K562 (cell line): Measurements from ENCODE around the gene CCR2. TPM values are rescaled to one million over a fixed set of nuclear protein-coding genes. Genes with fewer than 3 reads are reported as not detected.

Experiments
- CBFB ChIP-seq: sonication (generic); formaldehyde crosslinking; IDR thresholded peaks from 2 replicates; pipeline ENCODE4 v1.4.0; 2020; ENCODE audit warnings: mild to moderate bottlenecking, missing genetic modification reagents
- HLTF ChIP-seq: fragments of 450-650 bp; IDR thresholded peaks from 2 replicates; pipeline ENCODE4 v1.6.1; 2016
- NFE2 ChIP-seq: IDR thresholded peaks from 2 replicates; pipeline ENCODE4 v1.6.1; 2014; ENCODE audit warnings: antibody characterized with exemption, low read depth
- POLR2AphosphoS5 ChIP-seq: IDR thresholded peaks from 2 replicates; pipeline ENCODE4 v1.6.1; 2011; ENCODE audit warnings: mild to moderate bottlenecking, low read depth, low read length, moderate library complexity; ENCODE audit not compliant: control insufficient read depth, insufficient read depth
- RUNX1 ChIP-seq: sonication (generic); IDR thresholded peaks from 2 replicates; pipeline ENCODE4 v1.6.1; 2016; ENCODE audit warnings: antibody characterized with exemption, low read depth
- ZNF224 ChIP-seq: sonication (generic); formaldehyde crosslinking; IDR thresholded peaks from 2 replicates; pipeline ENCODE4 v1.8.0; 2022; ENCODE audit warnings: mild to moderate bottlenecking, missing genetic modification reagents
- polyA plus RNA-seq, 8 experiments: library from polyadenylated mRNA; depleted of rRNA in 4 of 8; stranded (reverse) in 5 of 8; unstranded in 3 of 8; fragments of >200 nt; fragmentation: Nextera tagmentation in 2 of 8; fragmentation: Illumina TruSeq in 1 of 8; extraction: Ambion mirVana in 2 of 8; extraction: Trizol in 1 of 8; gene quantifications; 2 replicates each; pipeline versions ENCODE4 v1.2.1 to v1.2.3, GENCODE V29; 2011 to 2014; ENCODE audit warnings: inconsistent platforms in 1 of 8, missing spikeins in 1 of 8
- total RNA-seq, 7 experiments: library from RNA; depleted of rRNA in 6 of 7; stranded (reverse); fragments of >200 nt in 6 of 7; fragmentation: Illumina TruSeq in 2 of 7; extraction: Trizol in 2 of 7; gene quantifications; 2 replicates each; pipeline versions ENCODE4 v1.2.1 to v1.2.3, GENCODE V29; 2011 to 2021; ENCODE audit warnings: low replicate concordance in 1 of 7
- TF ChIP-seq, protein P1 (sequence below): fragments of 250-450 bp; sonication (Bioruptor Pico); IDR thresholded peaks from 2 replicates; pipeline ENCODE4 v1.9.0; 2021; ENCODE audit warnings: mild to moderate bottlenecking
- TF ChIP-seq, protein P2 (sequence below), 2 experiments: fragments of 450-650 bp; IDR thresholded peaks; 2 replicates each; pipeline ENCODE4 v1.6.1; 2018; ENCODE audit warnings: mild to moderate bottlenecking in 2 of 2, low read depth in 1 of 2; ENCODE audit not compliant: partially characterized antibody in 2 of 2
- TF ChIP-seq, protein P3 (sequence below): fragments of 200-600 bp; sonication (generic); IDR thresholded peaks from one replicate; pipeline ENCODE4 v1.6.1; 2012; ENCODE audit warnings: mild to moderate bottlenecking, low read depth, low read length, inconsistent platforms
- TF ChIP-seq, protein P4 (sequence below): sonication (generic); formaldehyde crosslinking; IDR thresholded peaks from 2 replicates; pipeline ENCODE4 v1.9.0; 2022; ENCODE audit warnings: mild to moderate bottlenecking, missing genetic modification reagents

CCR2 gene
- total and polyA plus RNA-seq, 9 of the 15 experiments (the other 6 are each of a cell fraction or from before 2014, with no cell fraction given) = not detected

DNA sequence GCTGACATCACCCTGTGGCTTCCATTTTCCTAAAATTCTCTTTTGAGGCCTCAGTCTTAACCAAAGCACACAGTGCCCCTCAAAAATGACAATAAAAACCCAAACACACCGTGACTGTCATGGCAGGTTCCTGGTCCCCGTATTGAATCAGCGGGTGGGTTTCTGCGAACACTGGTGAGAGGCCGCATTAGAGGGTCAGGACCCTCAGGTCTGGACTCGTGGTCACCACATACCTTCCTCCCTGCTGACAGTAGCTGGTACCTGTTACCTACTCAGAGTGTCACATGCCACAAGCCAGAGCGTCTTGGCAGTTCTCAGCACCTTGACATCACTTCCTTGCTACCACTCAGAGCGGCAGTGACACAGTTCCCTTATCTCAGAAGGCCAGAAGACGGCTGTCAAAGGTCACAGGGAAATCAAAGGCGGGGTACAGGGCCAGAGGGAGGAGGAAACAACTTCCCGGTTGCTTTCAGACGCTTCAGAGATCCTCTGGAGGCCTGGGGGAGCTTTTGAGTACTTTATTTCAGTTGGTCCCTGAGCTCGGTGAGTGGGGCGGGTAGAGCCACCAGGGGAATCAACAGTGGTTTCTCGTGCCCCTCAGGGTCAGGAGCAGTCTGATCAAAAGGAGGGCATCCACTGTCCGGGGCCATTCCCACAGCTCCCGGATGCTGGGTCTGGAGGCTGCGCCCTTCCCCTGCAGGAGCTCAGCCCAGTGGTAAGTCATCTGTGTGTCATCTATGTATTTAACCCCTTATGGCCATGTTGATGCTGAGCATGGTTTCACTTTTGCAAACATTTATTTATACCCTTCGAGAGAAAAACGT is 53.1 kb downstream of the CCR2 start, which contains the start of the genes CCR5AS and CCRL2 (continued):
- TF ChIP-seq HLTF (no peak; the same call in 1 of the 2 replicates), POLR2AphosphoS5 (peak; percentile 95), NFE2 (peak; percentile 70), ZNF224 (CRISPR knock-in tag) (no peak), CBFB (peak; percentile 73; the same call in 1 of the 2 replicates), RUNX1 (0 out of 2 replicates have a peak, but pooled peaks have one; percentile 10)
- TF ChIP-seq, protein P1, sequence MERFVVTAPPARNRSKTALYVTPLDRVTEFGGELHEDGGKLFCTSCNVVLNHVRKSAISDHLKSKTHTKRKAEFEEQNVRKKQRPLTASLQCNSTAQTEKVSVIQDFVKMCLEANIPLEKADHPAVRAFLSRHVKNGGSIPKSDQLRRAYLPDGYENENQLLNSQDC (CRISPR knock-in tag) = no peak
- TF ChIP-seq, protein P2, sequence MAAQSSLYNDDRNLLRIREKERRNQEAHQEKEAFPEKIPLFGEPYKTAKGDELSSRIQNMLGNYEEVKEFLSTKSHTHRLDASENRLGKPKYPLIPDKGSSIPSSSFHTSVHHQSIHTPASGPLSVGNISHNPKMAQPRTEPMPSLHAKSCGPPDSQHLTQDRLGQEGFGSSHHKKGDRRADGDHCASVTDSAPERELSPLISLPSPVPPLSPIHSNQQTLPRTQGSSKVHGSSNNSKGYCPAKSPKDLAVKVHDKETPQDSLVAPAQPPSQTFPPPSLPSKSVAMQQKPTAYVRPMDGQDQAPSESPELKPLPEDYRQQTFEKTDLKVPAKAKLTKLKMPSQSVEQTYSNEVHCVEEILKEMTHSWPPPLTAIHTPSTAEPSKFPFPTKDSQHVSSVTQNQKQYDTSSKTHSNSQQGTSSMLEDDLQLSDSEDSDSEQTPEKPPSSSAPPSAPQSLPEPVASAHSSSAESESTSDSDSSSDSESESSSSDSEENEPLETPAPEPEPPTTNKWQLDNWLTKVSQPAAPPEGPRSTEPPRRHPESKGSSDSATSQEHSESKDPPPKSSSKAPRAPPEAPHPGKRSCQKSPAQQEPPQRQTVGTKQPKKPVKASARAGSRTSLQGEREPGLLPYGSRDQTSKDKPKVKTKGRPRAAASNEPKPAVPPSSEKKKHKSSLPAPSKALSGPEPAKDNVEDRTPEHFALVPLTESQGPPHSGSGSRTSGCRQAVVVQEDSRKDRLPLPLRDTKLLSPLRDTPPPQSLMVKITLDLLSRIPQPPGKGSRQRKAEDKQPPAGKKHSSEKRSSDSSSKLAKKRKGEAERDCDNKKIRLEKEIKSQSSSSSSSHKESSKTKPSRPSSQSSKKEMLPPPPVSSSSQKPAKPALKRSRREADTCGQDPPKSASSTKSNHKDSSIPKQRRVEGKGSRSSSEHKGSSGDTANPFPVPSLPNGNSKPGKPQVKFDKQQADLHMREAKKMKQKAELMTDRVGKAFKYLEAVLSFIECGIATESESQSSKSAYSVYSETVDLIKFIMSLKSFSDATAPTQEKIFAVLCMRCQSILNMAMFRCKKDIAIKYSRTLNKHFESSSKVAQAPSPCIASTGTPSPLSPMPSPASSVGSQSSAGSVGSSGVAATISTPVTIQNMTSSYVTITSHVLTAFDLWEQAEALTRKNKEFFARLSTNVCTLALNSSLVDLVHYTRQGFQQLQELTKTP (IDR thresholded peaks at IDR 0.05; ENCODE audit: low read depth in 1 of 2, partially characterized antibody in 2 of 2) = peak in 1 of 2 experiments; percentile 67
- TF ChIP-seq, protein P3, sequence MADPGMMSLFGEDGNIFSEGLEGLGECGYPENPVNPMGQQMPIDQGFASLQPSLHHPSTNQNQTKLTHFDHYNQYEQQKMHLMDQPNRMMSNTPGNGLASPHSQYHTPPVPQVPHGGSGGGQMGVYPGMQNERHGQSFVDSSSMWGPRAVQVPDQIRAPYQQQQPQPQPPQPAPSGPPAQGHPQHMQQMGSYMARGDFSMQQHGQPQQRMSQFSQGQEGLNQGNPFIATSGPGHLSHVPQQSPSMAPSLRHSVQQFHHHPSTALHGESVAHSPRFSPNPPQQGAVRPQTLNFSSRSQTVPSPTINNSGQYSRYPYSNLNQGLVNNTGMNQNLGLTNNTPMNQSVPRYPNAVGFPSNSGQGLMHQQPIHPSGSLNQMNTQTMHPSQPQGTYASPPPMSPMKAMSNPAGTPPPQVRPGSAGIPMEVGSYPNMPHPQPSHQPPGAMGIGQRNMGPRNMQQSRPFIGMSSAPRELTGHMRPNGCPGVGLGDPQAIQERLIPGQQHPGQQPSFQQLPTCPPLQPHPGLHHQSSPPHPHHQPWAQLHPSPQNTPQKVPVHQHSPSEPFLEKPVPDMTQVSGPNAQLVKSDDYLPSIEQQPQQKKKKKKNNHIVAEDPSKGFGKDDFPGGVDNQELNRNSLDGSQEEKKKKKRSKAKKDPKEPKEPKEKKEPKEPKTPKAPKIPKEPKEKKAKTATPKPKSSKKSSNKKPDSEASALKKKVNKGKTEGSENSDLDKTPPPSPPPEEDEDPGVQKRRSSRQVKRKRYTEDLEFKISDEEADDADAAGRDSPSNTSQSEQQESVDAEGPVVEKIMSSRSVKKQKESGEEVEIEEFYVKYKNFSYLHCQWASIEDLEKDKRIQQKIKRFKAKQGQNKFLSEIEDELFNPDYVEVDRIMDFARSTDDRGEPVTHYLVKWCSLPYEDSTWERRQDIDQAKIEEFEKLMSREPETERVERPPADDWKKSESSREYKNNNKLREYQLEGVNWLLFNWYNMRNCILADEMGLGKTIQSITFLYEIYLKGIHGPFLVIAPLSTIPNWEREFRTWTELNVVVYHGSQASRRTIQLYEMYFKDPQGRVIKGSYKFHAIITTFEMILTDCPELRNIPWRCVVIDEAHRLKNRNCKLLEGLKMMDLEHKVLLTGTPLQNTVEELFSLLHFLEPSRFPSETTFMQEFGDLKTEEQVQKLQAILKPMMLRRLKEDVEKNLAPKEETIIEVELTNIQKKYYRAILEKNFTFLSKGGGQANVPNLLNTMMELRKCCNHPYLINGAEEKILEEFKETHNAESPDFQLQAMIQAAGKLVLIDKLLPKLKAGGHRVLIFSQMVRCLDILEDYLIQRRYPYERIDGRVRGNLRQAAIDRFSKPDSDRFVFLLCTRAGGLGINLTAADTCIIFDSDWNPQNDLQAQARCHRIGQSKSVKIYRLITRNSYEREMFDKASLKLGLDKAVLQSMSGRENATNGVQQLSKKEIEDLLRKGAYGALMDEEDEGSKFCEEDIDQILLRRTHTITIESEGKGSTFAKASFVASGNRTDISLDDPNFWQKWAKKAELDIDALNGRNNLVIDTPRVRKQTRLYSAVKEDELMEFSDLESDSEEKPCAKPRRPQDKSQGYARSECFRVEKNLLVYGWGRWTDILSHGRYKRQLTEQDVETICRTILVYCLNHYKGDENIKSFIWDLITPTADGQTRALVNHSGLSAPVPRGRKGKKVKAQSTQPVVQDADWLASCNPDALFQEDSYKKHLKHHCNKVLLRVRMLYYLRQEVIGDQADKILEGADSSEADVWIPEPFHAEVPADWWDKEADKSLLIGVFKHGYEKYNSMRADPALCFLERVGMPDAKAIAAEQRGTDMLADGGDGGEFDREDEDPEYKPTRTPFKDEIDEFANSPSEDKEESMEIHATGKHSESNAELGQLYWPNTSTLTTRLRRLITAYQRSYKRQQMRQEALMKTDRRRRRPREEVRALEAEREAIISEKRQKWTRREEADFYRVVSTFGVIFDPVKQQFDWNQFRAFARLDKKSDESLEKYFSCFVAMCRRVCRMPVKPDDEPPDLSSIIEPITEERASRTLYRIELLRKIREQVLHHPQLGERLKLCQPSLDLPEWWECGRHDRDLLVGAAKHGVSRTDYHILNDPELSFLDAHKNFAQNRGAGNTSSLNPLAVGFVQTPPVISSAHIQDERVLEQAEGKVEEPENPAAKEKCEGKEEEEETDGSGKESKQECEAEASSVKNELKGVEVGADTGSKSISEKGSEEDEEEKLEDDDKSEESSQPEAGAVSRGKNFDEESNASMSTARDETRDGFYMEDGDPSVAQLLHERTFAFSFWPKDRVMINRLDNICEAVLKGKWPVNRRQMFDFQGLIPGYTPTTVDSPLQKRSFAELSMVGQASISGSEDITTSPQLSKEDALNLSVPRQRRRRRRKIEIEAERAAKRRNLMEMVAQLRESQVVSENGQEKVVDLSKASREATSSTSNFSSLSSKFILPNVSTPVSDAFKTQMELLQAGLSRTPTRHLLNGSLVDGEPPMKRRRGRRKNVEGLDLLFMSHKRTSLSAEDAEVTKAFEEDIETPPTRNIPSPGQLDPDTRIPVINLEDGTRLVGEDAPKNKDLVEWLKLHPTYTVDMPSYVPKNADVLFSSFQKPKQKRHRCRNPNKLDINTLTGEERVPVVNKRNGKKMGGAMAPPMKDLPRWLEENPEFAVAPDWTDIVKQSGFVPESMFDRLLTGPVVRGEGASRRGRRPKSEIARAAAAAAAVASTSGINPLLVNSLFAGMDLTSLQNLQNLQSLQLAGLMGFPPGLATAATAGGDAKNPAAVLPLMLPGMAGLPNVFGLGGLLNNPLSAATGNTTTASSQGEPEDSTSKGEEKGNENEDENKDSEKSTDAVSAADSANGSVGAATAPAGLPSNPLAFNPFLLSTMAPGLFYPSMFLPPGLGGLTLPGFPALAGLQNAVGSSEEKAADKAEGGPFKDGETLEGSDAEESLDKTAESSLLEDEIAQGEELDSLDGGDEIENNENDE = no peak
- TF ChIP-seq, protein P4, sequence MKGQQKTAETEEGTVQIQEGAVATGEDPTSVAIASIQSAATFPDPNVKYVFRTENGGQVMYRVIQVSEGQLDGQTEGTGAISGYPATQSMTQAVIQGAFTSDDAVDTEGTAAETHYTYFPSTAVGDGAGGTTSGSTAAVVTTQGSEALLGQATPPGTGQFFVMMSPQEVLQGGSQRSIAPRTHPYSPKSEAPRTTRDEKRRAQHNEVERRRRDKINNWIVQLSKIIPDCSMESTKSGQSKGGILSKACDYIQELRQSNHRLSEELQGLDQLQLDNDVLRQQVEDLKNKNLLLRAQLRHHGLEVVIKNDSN (CRISPR knock-in tag) = peak; percentile 87
